HEK293 (cell line): ENCODE measurements around the gene CPLX1.

Experiments used
- ZBTB21 ChIP-seq: fragments of 450-650 bp; formaldehyde crosslinking; IDR thresholded peaks from 2 replicates; pipeline ENCODE4 v1.5.1; 2017; ENCODE audit warnings: missing biosample characterization, missing genetic modification characterization
- ZNF221 ChIP-seq: fragments of 450-650 bp; formaldehyde crosslinking; IDR thresholded peaks from 2 replicates; pipeline ENCODE4 v1.5.1; 2017; ENCODE audit warnings: missing biosample characterization, missing genetic modification characterization, borderline replicate concordance
- ZNF274 ChIP-seq, 2 experiments: fragments of 200-500 bp in 1 of 2; fragments of 450-650 bp in 1 of 2; sonication (Bioruptor generic) in 1 of 2; formaldehyde crosslinking in 1 of 2; IDR thresholded peaks; 2 replicates each; pipeline versions ENCODE4 v1.5.1 to v1.6.1; 2014 to 2016; ENCODE audit warnings: borderline replicate concordance in 1 of 2, inconsistent platforms in 1 of 2, low read length in 1 of 2, missing biosample characterization in 1 of 2, missing genetic modification characterization in 1 of 2
- ZNF433 ChIP-seq: fragments of 450-650 bp; formaldehyde crosslinking; IDR thresholded peaks from 2 replicates; pipeline ENCODE4 v1.5.1; 2016; ENCODE audit warnings: missing biosample characterization, missing genetic modification characterization, low read depth
- TF ChIP-seq, protein P1 (sequence below): fragments of 450-650 bp; formaldehyde crosslinking; IDR thresholded peaks from 2 replicates; pipeline ENCODE4 v1.5.1; 2016; ENCODE audit warnings: missing biosample characterization, missing genetic modification characterization

DNA sequence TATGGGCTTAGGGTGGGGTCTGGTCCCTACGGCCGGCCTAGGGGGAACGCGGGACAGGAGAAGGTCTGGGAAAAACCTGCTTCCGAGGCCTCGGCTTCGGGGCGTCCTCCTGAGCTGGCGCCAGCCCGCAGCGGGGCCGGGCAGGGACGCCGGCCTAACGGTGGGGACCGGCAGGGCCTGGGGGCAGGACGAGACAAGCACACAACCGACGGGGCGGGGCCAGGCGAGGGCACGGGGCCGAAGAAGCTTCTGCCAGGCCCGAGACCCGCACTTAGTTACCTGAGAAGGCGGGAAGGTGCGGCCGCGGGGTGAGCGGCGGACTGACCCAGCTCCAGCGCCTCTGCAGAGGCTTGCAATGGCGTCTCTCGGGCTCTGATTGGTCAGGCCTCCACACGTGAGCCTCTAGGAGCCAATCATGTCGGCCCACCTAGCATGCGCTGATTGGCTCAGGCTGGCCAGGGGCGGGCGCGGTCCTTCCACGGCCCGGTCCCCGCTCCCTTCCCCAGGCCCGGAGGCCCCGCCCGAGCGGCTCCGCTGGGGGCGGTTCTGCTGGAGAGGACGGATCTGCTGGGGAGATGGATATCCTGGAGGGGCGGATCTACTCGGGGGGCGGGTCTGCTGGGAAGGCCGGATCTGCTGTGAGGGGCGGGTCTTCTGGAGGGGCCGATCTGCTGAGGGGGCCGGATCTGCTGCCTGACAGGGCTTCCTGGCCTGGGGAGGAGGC, 44.3 kb downstream of the CPLX1 start:
- no peak for TF ChIP-seq ZNF274 (IDR thresholded peaks at IDR 0.05; ENCODE audit: low read length)
- TF ChIP-seq ZNF274 (tag by site-specific recombination; IDR thresholded peaks at IDR 0.05; ENCODE audit: borderline replicate concordance): no peak
- no peak for TF ChIP-seq ZNF433 (tag by site-specific recombination)
- TF ChIP-seq, protein P1, sequence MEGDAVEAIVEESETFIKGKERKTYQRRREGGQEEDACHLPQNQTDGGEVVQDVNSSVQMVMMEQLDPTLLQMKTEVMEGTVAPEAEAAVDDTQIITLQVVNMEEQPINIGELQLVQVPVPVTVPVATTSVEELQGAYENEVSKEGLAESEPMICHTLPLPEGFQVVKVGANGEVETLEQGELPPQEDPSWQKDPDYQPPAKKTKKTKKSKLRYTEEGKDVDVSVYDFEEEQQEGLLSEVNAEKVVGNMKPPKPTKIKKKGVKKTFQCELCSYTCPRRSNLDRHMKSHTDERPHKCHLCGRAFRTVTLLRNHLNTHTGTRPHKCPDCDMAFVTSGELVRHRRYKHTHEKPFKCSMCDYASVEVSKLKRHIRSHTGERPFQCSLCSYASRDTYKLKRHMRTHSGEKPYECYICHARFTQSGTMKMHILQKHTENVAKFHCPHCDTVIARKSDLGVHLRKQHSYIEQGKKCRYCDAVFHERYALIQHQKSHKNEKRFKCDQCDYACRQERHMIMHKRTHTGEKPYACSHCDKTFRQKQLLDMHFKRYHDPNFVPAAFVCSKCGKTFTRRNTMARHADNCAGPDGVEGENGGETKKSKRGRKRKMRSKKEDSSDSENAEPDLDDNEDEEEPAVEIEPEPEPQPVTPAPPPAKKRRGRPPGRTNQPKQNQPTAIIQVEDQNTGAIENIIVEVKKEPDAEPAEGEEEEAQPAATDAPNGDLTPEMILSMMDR (tag by site-specific recombination): no peak
- TF ChIP-seq ZBTB21: no peak
- no peak for TF ChIP-seq ZNF221 (tag by site-specific recombination)
